DND-41 (cell line): Measurements from ENCODE around the gene ADGRF5.

ENCODE experiments used
- CTCF ChIP-seq: IDR thresholded peaks from 2 replicates; pipeline ENCODE4 v1.5.1; 2012; ENCODE audit warnings: borderline replicate concordance, low read length, moderate library complexity, mild to moderate bottlenecking; ENCODE audit not compliant: poor library complexity, severe bottlenecking; ENCODE audit errors: extremely low read depth
- EZH2 ChIP-seq: IDR thresholded peaks from 3 replicates; pipeline ENCODE4 v1.6.1; 2012; ENCODE audit warnings: borderline replicate concordance, low read depth, mild to moderate bottlenecking, moderate library complexity, low read length, inconsistent platforms; ENCODE audit not compliant: severe bottlenecking

- TF ChIP-seq CTCF (no peak), EZH2 (no peak)
These were observed 76.6 kb downstream of the ADGRF5 start for GRCh38 chr6:46845126-46845525.
